ENCODE results near the gene AKR1B1.

- TF ChIP-seq CTCF (IDR thresholded peaks at IDR 0.05) (no peak), POLR2AphosphoS5 (IDR thresholded peaks at IDR 0.05) (no peak), POLR2A (IDR thresholded peaks at IDR 0.05) (no peak)
Observed at GRCh38 chr7:134434701-134435100, 24.2 kb downstream of the AKR1B1 start.
